Measurements from ENCODE around the gene APOA5. TPM values are rescaled to one million over a fixed set of nuclear protein-coding genes. Genes with fewer than 3 reads are reported as not detected.

APOA5 gene
- total and polyA plus RNA-seq, 2 of the 13 experiments (the other 11 are each of a cell fraction or from before 2014, with no cell fraction given): 44.0 to 49.1 TPM

- TF ChIP-seq, protein P1, sequence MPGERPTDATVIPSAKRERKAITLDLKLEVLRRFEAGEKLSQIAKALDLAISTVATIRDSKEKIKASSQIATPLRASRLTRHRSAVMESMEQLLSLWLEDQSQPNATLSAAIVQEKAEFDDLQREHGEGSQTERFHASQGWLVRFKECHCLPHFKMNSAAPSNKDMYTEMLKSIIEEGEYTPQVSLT (CRISPR knock-in tag; IDR thresholded peaks at IDR 0.05; ENCODE audit: borderline replicate concordance, low read depth): no peak
- TF ChIP-seq NCOA1 (CRISPR knock-in tag; IDR thresholded peaks at IDR 0.05) (peak; percentile 96), CREB1 (IDR thresholded peaks at IDR 0.05) (no peak), CREB1 (CRISPR knock-in tag; IDR thresholded peaks at IDR 0.05) (no peak), FOXA3 (CRISPR knock-in tag; IDR thresholded peaks at IDR 0.05) (peak; percentile 89), RFXAP (CRISPR knock-in tag; IDR thresholded peaks at IDR 0.05; ENCODE audit: borderline replicate concordance) (peak; percentile 83), HNRNPK (IDR thresholded peaks at IDR 0.05; ENCODE audit: low read depth, low read length, poor library complexity, severe bottlenecking) (peak; percentile 16), SNAPC2 (CRISPR knock-in tag; IDR thresholded peaks at IDR 0.05) (0 out of 2 replicates have a peak, but pooled peaks have one; percentile 44), HNF4A (CRISPR knock-in tag; IDR thresholded peaks at IDR 0.05) (peak; percentile 94), YEATS4 (CRISPR knock-in tag; IDR thresholded peaks at IDR 0.05; ENCODE audit: borderline replicate concordance) (peak; percentile 85; the same call in 1 of the 2 replicates), ZNF792 (CRISPR knock-in tag; IDR thresholded peaks at IDR 0.05) (0 out of 2 replicates have a peak, but pooled peaks have one; percentile 67), NFYB (CRISPR knock-in tag; IDR thresholded peaks at IDR 0.05) (peak; percentile 58), ZNF577 (CRISPR knock-in tag; IDR thresholded peaks at IDR 0.05; ENCODE audit: borderline replicate concordance, low read depth) (no peak), ZNF773 (CRISPR knock-in tag; IDR thresholded peaks at IDR 0.05; ENCODE audit: borderline replicate concordance) (peak; percentile 95; the same call in 1 of the 2 replicates), ZNF280B (CRISPR knock-in tag; IDR thresholded peaks at IDR 0.05; ENCODE audit: borderline replicate concordance) (no peak), SAFB2 (CRISPR knock-in tag; IDR thresholded peaks at IDR 0.05; ENCODE audit: borderline replicate concordance, low read depth) (no peak; the same call in 1 of the 2 replicates), NFE2 (CRISPR knock-in tag; IDR thresholded peaks at IDR 0.05) (no peak), ATF6 (CRISPR knock-in tag; conservative IDR thresholded peaks at IDR 0.05) (0 out of 2 replicates have a peak, but pooled peaks have one; percentile 37), ZNF20 (CRISPR knock-in tag; IDR thresholded peaks at IDR 0.05) (peak; percentile 60; the same call in 1 of the 2 replicates), ZNF724P (CRISPR knock-in tag; IDR thresholded peaks at IDR 0.05; ENCODE audit: borderline replicate concordance) (peak; percentile 92), ZNF136 (CRISPR knock-in tag; IDR thresholded peaks at IDR 0.05; ENCODE audit: low read depth) (no peak)
- TF ChIP-seq, protein P2, sequence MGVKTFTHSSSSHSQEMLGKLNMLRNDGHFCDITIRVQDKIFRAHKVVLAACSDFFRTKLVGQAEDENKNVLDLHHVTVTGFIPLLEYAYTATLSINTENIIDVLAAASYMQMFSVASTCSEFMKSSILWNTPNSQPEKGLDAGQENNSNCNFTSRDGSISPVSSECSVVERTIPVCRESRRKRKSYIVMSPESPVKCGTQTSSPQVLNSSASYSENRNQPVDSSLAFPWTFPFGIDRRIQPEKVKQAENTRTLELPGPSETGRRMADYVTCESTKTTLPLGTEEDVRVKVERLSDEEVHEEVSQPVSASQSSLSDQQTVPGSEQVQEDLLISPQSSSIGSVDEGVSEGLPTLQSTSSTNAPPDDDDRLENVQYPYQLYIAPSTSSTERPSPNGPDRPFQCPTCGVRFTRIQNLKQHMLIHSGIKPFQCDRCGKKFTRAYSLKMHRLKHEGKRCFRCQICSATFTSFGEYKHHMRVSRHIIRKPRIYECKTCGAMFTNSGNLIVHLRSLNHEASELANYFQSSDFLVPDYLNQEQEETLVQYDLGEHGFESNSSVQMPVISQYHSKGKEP (CRISPR knock-in tag; IDR thresholded peaks at IDR 0.05): no peak
Measured at GRCh38 chr11:116837231-116838091, 45.8 kb upstream of the APOA5 start, which contains the start of gene APOA1 (continued).

Measured in HepG2 (cell line).